ENCODE results near the gene CALML5. TPM values are rescaled to one million over a fixed set of nuclear protein-coding genes. Genes with fewer than 3 reads are reported as not detected.

Gene CALML5
- total and polyA plus RNA-seq, 4 donors = not detected

DNA sequence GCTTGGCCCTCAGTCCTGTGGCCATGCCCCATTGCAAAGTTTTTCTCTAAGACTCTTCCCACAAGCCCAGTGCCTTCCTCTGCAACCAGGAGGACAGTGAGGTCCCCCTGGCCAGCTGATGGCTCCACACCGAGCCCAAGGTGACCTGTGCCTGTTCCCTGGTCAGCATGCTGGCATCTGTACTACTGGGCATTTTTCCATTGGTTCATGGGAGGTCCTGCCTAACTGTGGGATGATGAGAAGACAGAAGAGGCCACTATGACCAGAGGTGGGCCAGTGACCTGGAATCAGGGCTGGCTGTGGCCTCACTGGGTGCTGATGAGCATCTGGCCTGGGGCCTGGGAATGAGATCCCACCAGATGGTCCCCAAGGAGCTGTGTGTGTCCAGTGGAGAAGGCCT is 45.6 kb upstream of the CALML5 start:
- TF ChIP-seq, protein P1, sequence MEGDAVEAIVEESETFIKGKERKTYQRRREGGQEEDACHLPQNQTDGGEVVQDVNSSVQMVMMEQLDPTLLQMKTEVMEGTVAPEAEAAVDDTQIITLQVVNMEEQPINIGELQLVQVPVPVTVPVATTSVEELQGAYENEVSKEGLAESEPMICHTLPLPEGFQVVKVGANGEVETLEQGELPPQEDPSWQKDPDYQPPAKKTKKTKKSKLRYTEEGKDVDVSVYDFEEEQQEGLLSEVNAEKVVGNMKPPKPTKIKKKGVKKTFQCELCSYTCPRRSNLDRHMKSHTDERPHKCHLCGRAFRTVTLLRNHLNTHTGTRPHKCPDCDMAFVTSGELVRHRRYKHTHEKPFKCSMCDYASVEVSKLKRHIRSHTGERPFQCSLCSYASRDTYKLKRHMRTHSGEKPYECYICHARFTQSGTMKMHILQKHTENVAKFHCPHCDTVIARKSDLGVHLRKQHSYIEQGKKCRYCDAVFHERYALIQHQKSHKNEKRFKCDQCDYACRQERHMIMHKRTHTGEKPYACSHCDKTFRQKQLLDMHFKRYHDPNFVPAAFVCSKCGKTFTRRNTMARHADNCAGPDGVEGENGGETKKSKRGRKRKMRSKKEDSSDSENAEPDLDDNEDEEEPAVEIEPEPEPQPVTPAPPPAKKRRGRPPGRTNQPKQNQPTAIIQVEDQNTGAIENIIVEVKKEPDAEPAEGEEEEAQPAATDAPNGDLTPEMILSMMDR (IDR thresholded peaks at IDR 0.05; ENCODE audit: control extremely low read depth, extremely low read depth) = no peak
- Histone ChIP-seq H3K36me3 (ENCODE audit: control insufficient read depth in 4 of 4, insufficient read depth in 4 of 4, low read length in 4 of 4) (no peaks in the 10 kb centered on the region), H3K27me3 (ENCODE audit: control insufficient read depth in 3 of 3, insufficient read depth in 3 of 3, low read length in 2 of 3) (no peaks in the 10 kb centered on the region), H3K4me1 (ENCODE audit: control insufficient read depth in 5 of 5, insufficient read depth in 5 of 5, low read length in 5 of 5) (peaks cover 0 to 35% (median 30%) of the 10 kb centered on the region in 5 donors), H3K27ac (ENCODE audit: low read depth in 1 of 2, low read length in 1 of 2) (no peak overlapping the region), H3K9me3 (ENCODE audit: control insufficient read depth in 4 of 4, insufficient read depth in 3 of 4, low read length in 3 of 4) (peaks cover 0 to 4% (median 0%) of the 10 kb centered on the region in 4 donors), H3K9ac (ENCODE audit: insufficient read depth in 1 of 2, low read length in 2 of 2) (no peak overlapping the region), H3K4me3 (no peak overlapping the region)
- ATAC-seq (ENCODE audit: insufficient read depth, low FRiP score) (no peak), DNase-seq (no peak)
- WGBS, 2 donors = 89 to 93% methylated on average over 1 of the region's 1 CpG

GRCh38 chr10:5544216-5544805 is 44.9 kb upstream of the CALML5 start:
- no peak overlapping the region for H3K9ac ChIP-seq (ENCODE audit: insufficient read depth in 1 of 2, low read length in 2 of 2)
- no peak overlapping the region for H3K4me3 ChIP-seq

GRCh38 chr10:5543623-5544022 is 44.3 kb upstream of the CALML5 start:
- Histone ChIP-seq H3K9ac (ENCODE audit: insufficient read depth in 1 of 2, low read length in 2 of 2) (no peak overlapping the region), H3K9me3 (ENCODE audit: control insufficient read depth in 4 of 4, insufficient read depth in 3 of 4, low read length in 3 of 4) (peaks cover 0 to 4% (median 0%) of the 10 kb centered on the region in 4 donors), H3K36me3 (ENCODE audit: control insufficient read depth in 4 of 4, insufficient read depth in 4 of 4, low read length in 4 of 4) (no peaks in the 10 kb centered on the region), H3K4me3 (no peak overlapping the region), H3K27ac (ENCODE audit: low read depth in 1 of 2, low read length in 1 of 2) (no peak overlapping the region), H3K27me3 (ENCODE audit: control insufficient read depth in 3 of 3, insufficient read depth in 3 of 3, low read length in 2 of 3) (no peaks in the 10 kb centered on the region), H3K4me1 (ENCODE audit: control insufficient read depth in 5 of 5, insufficient read depth in 5 of 5, low read length in 5 of 5) (peaks cover 0 to 28% (median 23%) of the 10 kb centered on the region in 5 donors)
- TF ChIP-seq, protein P1 (IDR thresholded peaks at IDR 0.05; ENCODE audit: control extremely low read depth, extremely low read depth) = no peak
- no peak for ATAC-seq (ENCODE audit: insufficient read depth, low FRiP score)
- DNase-seq = no peak
- WGBS, 2 donors = 96 to 100% methylated on average over 1 of the region's 1 CpG

More at GRCh38 chr10:5544216-5544805, 44.9 kb upstream of the CALML5 start:
- peaks cover 0 to 35% (median 30%) of the 10 kb centered on the region in 5 donors for H3K4me1 ChIP-seq (ENCODE audit: control insufficient read depth in 5 of 5, insufficient read depth in 5 of 5, low read length in 5 of 5)
- DNase-seq (no peak), ATAC-seq (ENCODE audit: insufficient read depth, low FRiP score) (no peak)
- WGBS, 2 donors = 41 to 52% methylated on average over 6 of the region's 6 CpGs
- H3K27ac ChIP-seq (ENCODE audit: low read depth in 1 of 2, low read length in 1 of 2) = no peak overlapping the region
- H3K9me3 ChIP-seq (ENCODE audit: control insufficient read depth in 4 of 4, insufficient read depth in 3 of 4, low read length in 3 of 4) = peaks cover 0 to 4% (median 0%) of the 10 kb centered on the region in 4 donors
- TF ChIP-seq, protein P1 (IDR thresholded peaks at IDR 0.05; ENCODE audit: control extremely low read depth, extremely low read depth) = no peak
- no peaks in the 10 kb centered on the region for H3K36me3 ChIP-seq (ENCODE audit: control insufficient read depth in 4 of 4, insufficient read depth in 4 of 4, low read length in 4 of 4)
- no peaks in the 10 kb centered on the region for H3K27me3 ChIP-seq (ENCODE audit: control insufficient read depth in 3 of 3, insufficient read depth in 3 of 3, low read length in 2 of 3)

- TF ChIP-seq, protein P1 (IDR thresholded peaks at IDR 0.05; ENCODE audit: control extremely low read depth, extremely low read depth) = no peak
- H3K9ac ChIP-seq (ENCODE audit: insufficient read depth in 1 of 2, low read length in 2 of 2) = no peak overlapping the region
- WGBS, 2 donors = 99 to 100% methylated on average over 1 of the region's 1 CpG
These were observed 42.7 kb upstream of the CALML5 start for GRCh38 chr10:5542100-5542499.

More at GRCh38 chr10:5542100-5542499, 42.7 kb upstream of the CALML5 start:
- ATAC-seq (ENCODE audit: insufficient read depth, low FRiP score) (no peak), DNase-seq (no peak)
- no peak overlapping the region for H3K27ac ChIP-seq (ENCODE audit: low read depth in 1 of 2, low read length in 1 of 2)
- H3K36me3 ChIP-seq (ENCODE audit: control insufficient read depth in 4 of 4, insufficient read depth in 4 of 4, low read length in 4 of 4) = no peaks in the 10 kb centered on the region
- H3K4me3 ChIP-seq = no peak overlapping the region
- peaks cover 0 to 27% (median 14%) of the 10 kb centered on the region in 5 donors for H3K4me1 ChIP-seq (ENCODE audit: control insufficient read depth in 5 of 5, insufficient read depth in 5 of 5, low read length in 5 of 5)
- H3K9me3 ChIP-seq (ENCODE audit: control insufficient read depth in 4 of 4, insufficient read depth in 3 of 4, low read length in 3 of 4) = peaks cover 0 to 4% (median 0%) of the 10 kb centered on the region in 4 donors
- H3K27me3 ChIP-seq (ENCODE audit: control insufficient read depth in 3 of 3, insufficient read depth in 3 of 3, low read length in 2 of 3) = no peaks in the 10 kb centered on the region
